ENCODE data around the gene GOLGA3. TPM values are rescaled to one million over a fixed set of nuclear protein-coding genes. Genes with fewer than 3 reads are reported as not detected.

GOLGA3 gene
- total and polyA plus RNA-seq, 10 of the 15 experiments (the other 5 are each of a cell fraction or from before 2014, with no cell fraction given): 2.0 to 42.7 (median 15.2) TPM

DNA sequence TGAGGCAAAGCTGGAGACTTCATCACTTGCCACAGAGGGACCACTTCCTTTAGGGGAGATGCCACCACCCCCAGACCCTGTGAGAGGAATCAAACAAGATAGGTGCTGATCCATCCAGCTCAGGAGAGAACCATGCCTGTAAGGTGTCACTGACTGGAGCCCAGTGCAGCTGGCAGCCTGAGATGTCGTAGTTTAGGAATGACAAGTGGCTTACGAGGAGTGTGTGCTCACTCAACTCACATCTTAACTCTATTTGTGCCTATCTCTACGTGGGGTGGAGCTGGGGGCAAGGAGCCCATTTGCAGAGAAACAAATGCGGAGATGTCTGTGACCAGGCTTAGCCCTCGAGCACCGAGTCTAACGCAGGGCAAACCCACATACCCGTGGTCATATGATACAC is 32.9 kb upstream of the GOLGA3 start:
- H3K27ac ChIP-seq (ENCODE audit: control insufficient read depth, insufficient read depth): no peak overlapping the region
- no peak overlapping the region for H3K9ac ChIP-seq (ENCODE audit: control insufficient read depth, insufficient read depth, low read length)
- CTCF ChIA-PET: no interaction called here
- ATAC-seq: no peak
- POLR2A ChIA-PET: no interaction called here
- SMC1A ChIA-PET (ENCODE audit: uncharacterized antibody, unreplicated experiment): no interaction called here
- in situ Hi-C loops (cut with MboI): no loop called here
- WGBS (ENCODE audit: insufficient coverage, insufficient replicate concordance, low lambda C conversion rate, missing lambda C conversion rate): 96% methylated on average over 8 of the region's 8 CpGs
- TF ChIP-seq RBBP5 (conservative IDR thresholded peaks at IDR 0.05): no peak
- TF ChIP-seq SMARCA5 (IDR thresholded peaks at IDR 0.05): no peak
- TF ChIP-seq KDM1A (IDR thresholded peaks at IDR 0.05; ENCODE audit: borderline replicate concordance): no peak
- TF ChIP-seq CEBPZ (IDR thresholded peaks at IDR 0.05; ENCODE audit: low read depth, low read length): no peak
- TF ChIP-seq ZBTB40 (IDR thresholded peaks at IDR 0.05; ENCODE audit: borderline replicate concordance): no peak
- TF ChIP-seq NFXL1 (IDR thresholded peaks at IDR 0.05; ENCODE audit: borderline replicate concordance): no peak
- no peak for TF ChIP-seq SUPT20H (IDR thresholded peaks at IDR 0.05; ENCODE audit: borderline replicate concordance, control insufficient read depth, low read depth, low read length)
- TF ChIP-seq MEF2B (IDR thresholded peaks at IDR 0.05; ENCODE audit: partially characterized antibody, poor library complexity, severe bottlenecking): no peak
- no peak for TF ChIP-seq SKIL (IDR thresholded peaks at IDR 0.05; ENCODE audit: low read depth, poor library complexity, severe bottlenecking)
- no peak overlapping the region for H2AFZ ChIP-seq (ENCODE audit: control insufficient read depth, low read depth, low read length)
- FAIRE-seq: no peak
- H3K9me3 ChIP-seq (replicated peaks; ENCODE audit: control insufficient read depth, insufficient read depth, low read length): no peaks in the 10 kb centered on the region
- RAD21 ChIA-PET (ENCODE audit: unreplicated experiment): no interaction called here
- no peaks in the 10 kb centered on the region for H3K27me3 ChIP-seq (replicated peaks in 1 of 2; ENCODE audit: control insufficient read depth in 2 of 2, insufficient read depth in 2 of 2, low read length in 1 of 2)
- intact Hi-C loops (cut with micrococcal nuclease; ENCODE audit: unreplicated experiment): no loop called here
- H3K4me3 ChIP-seq: no peak overlapping the region
- no peaks in the 10 kb centered on the region for H4K20me1 ChIP-seq (ENCODE audit: control insufficient read depth, insufficient read depth)
- peaks cover 15 to 20% of the 10 kb centered on the region in 2 experiments; a peak in 3 of 4 replicates for H3K36me3 ChIP-seq (ENCODE audit: control insufficient read depth in 2 of 2, insufficient read depth in 2 of 2, low read length in 1 of 2)
- DNase-seq (ENCODE audit: low read depth, low spot score): no peak
- no peak overlapping the region for H3K4me2 ChIP-seq (ENCODE audit: control insufficient read depth, insufficient read depth)
- H3K79me2 ChIP-seq (ENCODE audit: control insufficient read depth, insufficient read depth, low read length): no peaks in the 10 kb centered on the region
- BruUV-seq (replicated peaks): no TSS peak
- H3K4me1 ChIP-seq (ENCODE audit: control insufficient read depth, insufficient read depth, low read length): no peaks in the 10 kb centered on the region

All from GM12878 (cell line).